ENCODE data around the gene UBE2D1. TPM values are rescaled to one million over a fixed set of nuclear protein-coding genes. Genes with fewer than 3 reads are reported as not detected.

The UBE2D1 gene
- total RNA-seq, result 10 to 100 TPM; 10.9 to 12.7 TPM

DNA sequence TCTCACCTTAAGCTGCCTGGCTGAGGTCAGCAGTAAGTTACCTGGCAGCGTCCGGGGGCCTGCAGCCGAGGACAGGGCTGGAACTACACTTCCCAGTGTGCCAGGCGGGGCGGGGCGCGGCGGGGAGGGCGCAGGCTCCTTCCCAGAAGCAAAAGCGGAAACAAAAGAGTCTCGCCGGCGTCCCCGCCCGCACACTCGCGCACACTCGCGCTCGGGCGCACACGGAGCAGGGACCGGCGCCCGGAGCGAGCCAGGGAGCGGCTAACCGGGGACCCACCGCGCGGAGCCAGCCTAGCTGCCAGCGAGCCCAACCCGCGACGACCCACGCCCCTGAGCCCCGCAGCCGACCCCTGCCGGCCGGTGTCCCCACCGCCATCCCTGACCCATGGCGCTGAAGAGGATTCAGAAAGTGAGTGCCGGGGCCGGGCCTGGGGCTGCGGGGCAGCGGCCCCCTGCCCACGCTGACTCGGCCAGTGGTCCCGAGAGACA is at the start of gene UBE2D1:
UBE2D1 (plus strand) TSS at position 190 of the 489 bp plus-strand sequence; CDS start at position 386, 196 bp downstream.
- DNase-seq (peak; percentile 84), ATAC-seq (ENCODE audit: low read depth) (peak; percentile 95)
- H3K4me3 Mint-ChIP-seq, result peak within 1 kb of the TSS; percentile 96
- peak within 1 kb of the TSS; percentile 71 for H3K27ac Mint-ChIP-seq
- H3K36me3 Mint-ChIP-seq, result peaks cover 6% of the 10 kb centered on the region
- peaks cover 27% of the 10 kb centered on the region for H3K4me1 Mint-ChIP-seq
- POLR2A ChIA-PET, result interaction anchor here (0.7 to 2.1 kb wide), 6 partner anchors 18 to 142 kb away, joined by 3 to 17 read pairs (median 4); partner anchors contain the start of genes CISD1, IPMK and TFAM
- no peaks in the 10 kb centered on the region for H3K9me3 Mint-ChIP-seq
- peaks cover 9% of the 10 kb centered on the region for H3K27me3 Mint-ChIP-seq

DNA sequence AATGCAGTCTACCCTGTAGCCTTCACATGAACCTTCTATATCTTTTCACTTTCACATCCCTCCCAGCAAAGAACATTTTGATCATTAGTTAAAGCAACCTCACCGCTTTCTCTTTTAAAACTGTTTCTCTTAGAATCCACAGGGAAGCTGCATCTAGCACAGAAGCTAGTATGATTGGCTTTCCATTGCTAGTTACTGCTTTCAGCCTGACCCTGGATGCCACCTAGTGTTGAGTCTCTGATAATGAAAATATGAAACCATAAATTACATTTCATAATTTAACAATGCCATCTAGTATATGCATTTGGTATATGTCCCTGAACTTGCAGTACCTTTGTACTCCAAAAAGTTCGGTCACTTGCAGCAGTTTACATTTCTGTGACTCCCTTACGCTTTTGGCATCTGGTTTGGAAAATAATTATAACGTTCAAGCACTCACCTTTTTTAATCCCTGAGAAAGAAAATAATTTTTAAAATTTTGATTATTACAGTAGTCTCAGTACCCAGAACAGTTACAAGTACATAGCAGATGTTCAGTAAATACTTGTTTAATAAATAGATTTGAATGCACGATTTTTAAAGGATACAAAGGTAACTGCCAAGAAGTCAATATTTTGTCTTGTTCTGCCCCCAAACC is 43.1 kb upstream of the UBE2D1 start:
- Mint-ChIP-seq H3K27me3 (no peaks in the 10 kb centered on the region), H3K4me1 (no peaks in the 10 kb centered on the region), H3K9me3 (no peaks in the 10 kb centered on the region), H3K27ac (no peak overlapping the region), H3K4me3 (no peak overlapping the region), H3K36me3 (peaks cover 2% of the 10 kb centered on the region)
- peak; percentile 65 for ATAC-seq (ENCODE audit: low read depth)
- DNase-seq, result no peak
- POLR2A ChIA-PET, result interaction anchor here (1.2 kb wide), 1 partner anchor 93 kb away, joined by 3 read pairs; the partner anchor contains the start of gene TFAM

DNA sequence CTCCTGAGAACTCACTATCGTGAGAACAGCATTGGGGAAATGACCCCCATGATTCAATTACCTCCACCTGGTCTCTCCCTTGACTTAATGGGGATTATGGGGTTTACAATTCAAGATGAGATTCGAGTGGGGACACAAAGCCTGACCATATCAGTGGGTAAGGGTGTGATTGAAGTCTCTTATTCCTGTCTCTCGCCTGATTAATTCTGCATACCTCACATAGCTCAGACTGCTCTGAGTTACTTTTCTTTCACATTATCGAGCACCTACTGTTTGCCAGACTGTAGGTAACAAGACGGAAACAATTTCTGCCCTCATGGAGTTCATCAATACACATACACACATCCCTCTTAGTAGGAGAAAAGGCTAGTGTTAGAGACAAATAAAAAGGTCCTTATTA is 40.8 kb upstream of the UBE2D1 start:
- Mint-ChIP-seq H3K4me3 (no peak overlapping the region), H3K27ac (no peak overlapping the region), H3K27me3 (no peaks in the 10 kb centered on the region), H3K36me3 (peaks cover 2% of the 10 kb centered on the region), H3K4me1 (no peaks in the 10 kb centered on the region), H3K9me3 (no peaks in the 10 kb centered on the region)
- DNase-seq (no peak), ATAC-seq (ENCODE audit: low read depth) (no peak)
- POLR2A ChIA-PET, result no interaction called here

GRCh38 chr10:58299580-58299979 is 35.2 kb upstream of the UBE2D1 start:
- Mint-ChIP-seq H3K36me3 (no peaks in the 10 kb centered on the region), H3K27me3 (peaks cover 13% of the 10 kb centered on the region), H3K4me3 (no peak overlapping the region), H3K27ac (no peak overlapping the region), H3K4me1 (peaks cover 3% of the 10 kb centered on the region), H3K9me3 (no peaks in the 10 kb centered on the region)
- DNase-seq (no peak), ATAC-seq (ENCODE audit: low read depth) (peak; percentile 58)
- POLR2A ChIA-PET, result interaction anchor here (0.6 kb wide), 1 partner anchor 36 kb away, joined by 3 read pairs; no protein-coding TSS in a partner anchor

- DNase-seq, result no peak
- no peak for ATAC-seq (ENCODE audit: low read depth)
- POLR2A ChIA-PET, result no interaction called here
- Mint-ChIP-seq H3K27me3 (peaks cover 13% of the 10 kb centered on the region), H3K9me3 (no peaks in the 10 kb centered on the region), H3K36me3 (no peaks in the 10 kb centered on the region), H3K4me1 (peaks cover 3% of the 10 kb centered on the region), H3K4me3 (no peak overlapping the region), H3K27ac (no peak overlapping the region)
These were observed 34.1 kb upstream of the UBE2D1 start for GRCh38 chr10:58300676-58301075.

DNA sequence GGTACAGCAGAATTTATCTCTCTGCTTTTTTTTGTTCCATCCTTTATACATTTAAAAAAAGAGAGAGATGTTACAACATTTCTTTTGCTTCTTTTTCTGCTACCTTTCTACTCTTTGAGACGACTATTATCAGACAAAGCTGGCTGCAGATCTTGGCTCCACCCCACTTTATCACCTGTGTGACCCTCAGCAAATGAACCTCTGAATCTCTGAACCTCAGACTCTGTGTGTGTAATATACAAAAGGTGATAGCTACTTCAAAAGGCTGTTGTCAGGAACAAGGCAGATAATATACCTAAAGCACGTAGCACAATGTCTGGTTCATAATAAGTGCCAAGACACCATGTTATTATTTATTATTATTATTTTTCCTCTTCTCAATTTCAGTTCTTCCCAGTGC is 32.6 kb upstream of the UBE2D1 start:
- ATAC-seq (ENCODE audit: low read depth), result no peak
- peaks cover 3% of the 10 kb centered on the region for H3K4me1 Mint-ChIP-seq
- H3K27ac Mint-ChIP-seq, result no peak overlapping the region
- no peaks in the 10 kb centered on the region for H3K9me3 Mint-ChIP-seq
- no peak for DNase-seq
- POLR2A ChIA-PET, result no interaction called here
- H3K27me3 Mint-ChIP-seq, result peaks cover 17% of the 10 kb centered on the region
- H3K4me3 Mint-ChIP-seq, result no peak overlapping the region
- no peaks in the 10 kb centered on the region for H3K36me3 Mint-ChIP-seq

GRCh38 chr10:58304099-58304633 is 30.6 kb upstream of the UBE2D1 start:
- POLR2A ChIA-PET, result interaction anchor here (0.7 kb wide), 1 partner anchor 80 kb away, joined by 5 read pairs; no protein-coding TSS in a partner anchor

GRCh38 chr10:58305821-58306220 is 29.0 kb upstream of the UBE2D1 start:
- H3K36me3 Mint-ChIP-seq, result no peaks in the 10 kb centered on the region
- POLR2A ChIA-PET, result no interaction called here
- H3K4me3 Mint-ChIP-seq, result no peak overlapping the region
- H3K4me1 Mint-ChIP-seq, result no peaks in the 10 kb centered on the region
- peaks cover 21% of the 10 kb centered on the region for H3K27me3 Mint-ChIP-seq
- no peak overlapping the region for H3K27ac Mint-ChIP-seq
- ATAC-seq (ENCODE audit: low read depth), result no peak
- H3K9me3 Mint-ChIP-seq, result no peaks in the 10 kb centered on the region
- DNase-seq, result no peak

More at GRCh38 chr10:58304099-58304633, 30.6 kb upstream of the UBE2D1 start:
- no peak overlapping the region for H3K27ac Mint-ChIP-seq
- DNase-seq, result no peak
- no peak overlapping the region for H3K4me3 Mint-ChIP-seq
- no peaks in the 10 kb centered on the region for H3K36me3 Mint-ChIP-seq
- no peaks in the 10 kb centered on the region for H3K9me3 Mint-ChIP-seq
- H3K4me1 Mint-ChIP-seq, result peaks cover 3% of the 10 kb centered on the region
- no peak for ATAC-seq (ENCODE audit: low read depth)
- peaks cover 18% of the 10 kb centered on the region for H3K27me3 Mint-ChIP-seq

GRCh38 chr10:58307676-58308075 is 27.1 kb upstream of the UBE2D1 start:
- H3K27me3 Mint-ChIP-seq, result peaks cover 14% of the 10 kb centered on the region
- no peak overlapping the region for H3K27ac Mint-ChIP-seq

DNA sequence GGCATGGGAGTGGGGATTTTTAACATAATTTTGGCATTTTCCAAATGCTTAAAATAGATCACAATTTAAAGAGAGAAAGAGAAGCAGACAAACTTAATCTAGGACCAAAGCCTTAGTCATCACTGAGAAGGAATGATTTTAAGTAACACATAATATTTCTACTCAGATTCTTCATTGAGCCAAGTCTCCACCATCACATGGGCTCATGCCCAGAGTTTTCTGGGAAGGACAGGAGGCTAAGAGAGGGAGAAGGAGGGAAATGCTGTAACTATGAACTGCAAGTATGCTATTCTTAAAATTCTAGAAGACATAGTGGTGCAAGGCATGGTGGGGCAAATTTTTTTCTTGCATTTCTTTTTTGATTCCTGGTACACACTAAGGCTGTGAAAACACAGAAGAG is 23.8 kb upstream of the UBE2D1 start:
- Mint-ChIP-seq H3K9me3 (no peaks in the 10 kb centered on the region), H3K27ac (no peak overlapping the region), H3K27me3 (peaks cover 20% of the 10 kb centered on the region), H3K36me3 (no peaks in the 10 kb centered on the region), H3K4me1 (no peaks in the 10 kb centered on the region), H3K4me3 (no peak overlapping the region)
- DNase-seq, result no peak
- no peak for ATAC-seq (ENCODE audit: low read depth)
- POLR2A ChIA-PET, result no interaction called here

More at GRCh38 chr10:58307676-58308075, 27.1 kb upstream of the UBE2D1 start:
- Mint-ChIP-seq H3K4me3 (no peak overlapping the region), H3K4me1 (no peaks in the 10 kb centered on the region), H3K36me3 (no peaks in the 10 kb centered on the region), H3K9me3 (no peaks in the 10 kb centered on the region)
- POLR2A ChIA-PET, result no interaction called here
- ATAC-seq (ENCODE audit: low read depth), result no peak
- DNase-seq, result no peak

- no peak overlapping the region for H3K4me3 Mint-ChIP-seq
- H3K4me1 Mint-ChIP-seq, result no peaks in the 10 kb centered on the region
- POLR2A ChIA-PET, result no interaction called here
- DNase-seq (no peak), ATAC-seq (ENCODE audit: low read depth) (no peak)
- no peaks in the 10 kb centered on the region for H3K36me3 Mint-ChIP-seq
- H3K27me3 Mint-ChIP-seq, result peaks cover 18% of the 10 kb centered on the region
- no peaks in the 10 kb centered on the region for H3K9me3 Mint-ChIP-seq
- no peak overlapping the region for H3K27ac Mint-ChIP-seq
These were observed 17.9 kb upstream of the UBE2D1 start for GRCh38 chr10:58316874-58317273.

GRCh38 chr10:58318346-58318745 is 16.5 kb upstream of the UBE2D1 start:
- no peak overlapping the region for H3K27ac Mint-ChIP-seq
- no peak for ATAC-seq (ENCODE audit: low read depth)
- no peak for DNase-seq
- no peak overlapping the region for H3K4me3 Mint-ChIP-seq
- no peaks in the 10 kb centered on the region for H3K9me3 Mint-ChIP-seq
- H3K36me3 Mint-ChIP-seq, result peaks cover 2% of the 10 kb centered on the region
- peaks cover 8% of the 10 kb centered on the region for H3K4me1 Mint-ChIP-seq
- POLR2A ChIA-PET, result no interaction called here
- peaks cover 18% of the 10 kb centered on the region for H3K27me3 Mint-ChIP-seq

GRCh38 chr10:58319599-58319998 is 15.2 kb upstream of the UBE2D1 start:
- ATAC-seq (ENCODE audit: low read depth) (no peak), DNase-seq (no peak)
- Mint-ChIP-seq H3K27ac (no peak overlapping the region), H3K4me3 (no peak overlapping the region), H3K27me3 (peaks cover 18% of the 10 kb centered on the region), H3K9me3 (no peaks in the 10 kb centered on the region), H3K36me3 (peaks cover 2% of the 10 kb centered on the region), H3K4me1 (peaks cover 8% of the 10 kb centered on the region)
- POLR2A ChIA-PET, result no interaction called here
